Panc1 (cell line): ENCODE measurements around the gene PIGZ.

ENCODE experiments used
- CTCF ChIP-seq: fragments of 450-650 bp; IDR thresholded peaks from 2 replicates; pipeline ENCODE4 v1.5.1; 2017; ENCODE audit warnings: mild to moderate bottlenecking
- POLR2AphosphoS5 ChIP-seq: IDR thresholded peaks from 2 replicates; pipeline ENCODE4 v1.6.1; 2012; ENCODE audit warnings: mild to moderate bottlenecking, low read depth, low read length, moderate library complexity
- REST ChIP-seq, 2 experiments: IDR thresholded peaks; 2 replicates each; pipeline ENCODE4 v1.6.1; 2011 to 2012; ENCODE audit warnings: low read depth in 2 of 2, control low read depth in 1 of 2, low read length in 1 of 2, mild to moderate bottlenecking in 1 of 2, moderate library complexity in 1 of 2; ENCODE audit not compliant: insufficient read depth in 1 of 2

GRCh38 chr3:196918968-196919367 lies 49.7 kb downstream of the PIGZ start:
- TF ChIP-seq CTCF (no peak), REST (IDR thresholded peaks at IDR 0.05; ENCODE audit: insufficient read depth in 1 of 2, low read depth in 2 of 2, low read length in 1 of 2) (no peak), POLR2AphosphoS5 (no peak)
